Astrocyte of the cerebellum (primary cell): ENCODE data around the gene TLE4.

Experiments
- DNase-seq: peaks from one replicate; pipeline ENCODE4 v3.0.0-alpha.2; 2011; ENCODE audit warnings: low read depth
- H3K4me3 ChIP-seq: 2 replicates; pipeline ENCODE4 v1.5.1; 2011; ENCODE audit warnings: mild to moderate bottlenecking, low read depth, low read length, moderate library complexity
- CTCF ChIP-seq: IDR thresholded peaks from 2 replicates; pipeline ENCODE4 v1.5.1; 2012; ENCODE audit warnings: low read length, low read depth, moderate library complexity, mild to moderate bottlenecking; ENCODE audit errors: missing control alignments
- in situ Hi-C: cut with HindIII; loops from 2 replicates; pipeline ENCODE4 v1.10.0; 2017; ENCODE audit warnings: low sequenced_read_pairs

Gene TLE4

GRCh38 chr9:79661279-79661678 is 89.5 kb downstream of the TLE4 start:
- no peak overlapping the region for H3K4me3 ChIP-seq
- no peak for TF ChIP-seq CTCF
- in situ Hi-C loops: no loop called here
- no peak for DNase-seq

- in situ Hi-C loops: no loop called here
- no peak overlapping the region for H3K4me3 ChIP-seq
- no peak for DNase-seq
- TF ChIP-seq CTCF: no peak
Observed at GRCh38 chr9:79661886-79662536, 90.2 kb downstream of the TLE4 start.

- H3K4me3 ChIP-seq: no peak overlapping the region
- no peak for DNase-seq
- TF ChIP-seq CTCF: no peak
- in situ Hi-C loops: no loop called here
Observed at GRCh38 chr9:79662537-79662956, 90.8 kb downstream of the TLE4 start.

GRCh38 chr9:79663300-79663699 is 91.5 kb downstream of the TLE4 start:
- DNase-seq: no peak
- in situ Hi-C loops: no loop called here
- no peak for TF ChIP-seq CTCF
- H3K4me3 ChIP-seq: no peak overlapping the region

GRCh38 chr9:79663878-79664277 is 92.1 kb downstream of the TLE4 start:
- no peak for TF ChIP-seq CTCF
- in situ Hi-C loops: no loop called here
- DNase-seq: no peak
- no peak overlapping the region for H3K4me3 ChIP-seq

- in situ Hi-C loops: no loop called here
- no peak for TF ChIP-seq CTCF
- no peak for DNase-seq
- no peak overlapping the region for H3K4me3 ChIP-seq
Observed at GRCh38 chr9:79664375-79664831, 92.6 kb downstream of the TLE4 start.
